Neural cell (in vitro differentiated cells): ENCODE results near the gene FOXO3. TPM values are rescaled to one million over a fixed set of nuclear protein-coding genes. Genes with fewer than 3 reads are reported as not detected.

Experiments used
- H2AFZ ChIP-seq: fragments of 200-600, 300-800 bp; sonication (generic), shearing (Covaris generic); 2 replicates; pipeline ENCODE4 v1.6.0; 2014; ENCODE audit warnings: low read depth, mild to moderate bottlenecking, antibody characterized with exemption, low read length, moderate library complexity
- H3F3A ChIP-seq: fragments of 200-600 bp; shearing (Covaris generic); 2 replicates; pipeline ENCODE4 v1.6.1; 2016; ENCODE audit warnings: mild to moderate bottlenecking, moderate library complexity, mixed read lengths, antibody characterized with exemption, low read length; ENCODE audit not compliant: insufficient read depth, poor library complexity, severe bottlenecking
- H3K27ac ChIP-seq: fragments of 200-600, 300-800 bp; sonication (generic), shearing (Covaris generic); 2 replicates; pipeline ENCODE4 v1.5.1; 2014; ENCODE audit warnings: mild to moderate bottlenecking, low read length, moderate library complexity
- H3K27me3 ChIP-seq: fragments of 300-800, 200-600 bp; sonication (generic), shearing (Covaris generic); 2 replicates; pipeline ENCODE4 v1.6.0; 2014; ENCODE audit warnings: mild to moderate bottlenecking, low read depth, low read length, moderate library complexity; ENCODE audit not compliant: insufficient read depth
- H3K36me3 ChIP-seq: fragments of 300-800, 200-600 bp; sonication (generic), shearing (Covaris generic); 2 replicates; pipeline ENCODE4 v1.5.1; 2014; ENCODE audit warnings: mild to moderate bottlenecking, antibody characterized with exemption, low read length, moderate library complexity; ENCODE audit not compliant: insufficient read depth
- H3K4me2 ChIP-seq: fragments of 300-800, 200-600 bp; sonication (generic), shearing (Covaris generic); 2 replicates; pipeline ENCODE4 v1.6.0; 2014; ENCODE audit warnings: mild to moderate bottlenecking, low read length
- H3K4me3 ChIP-seq: fragments of 300-800, 200-600 bp; sonication (generic), shearing (Covaris generic); 2 replicates; pipeline ENCODE4 v1.5.1; 2014; ENCODE audit warnings: mild to moderate bottlenecking, low read length, moderate library complexity
- H3K79me2 ChIP-seq: fragments of 200-600 bp; shearing (Covaris generic); replicated peaks from 2 replicates; pipeline ENCODE4 v1.6.0; 2014; ENCODE audit warnings: mild to moderate bottlenecking, low read length, moderate library complexity; ENCODE audit not compliant: insufficient read depth
- H3K9ac ChIP-seq: fragments of 300-800, 200-600 bp; sonication (generic), shearing (Covaris generic); 2 replicates; pipeline ENCODE4 v1.6.1; 2016; ENCODE audit warnings: mild to moderate bottlenecking, low read length, mixed read lengths
- H3K9me2 ChIP-seq: fragments of 200-600 bp; shearing (Covaris generic); 2 replicates; pipeline ENCODE4 v1.6.1; 2016; ENCODE audit warnings: mild to moderate bottlenecking, low read length, mixed read lengths; ENCODE audit not compliant: insufficient read depth
- H3K9me3 ChIP-seq: fragments of 200-600, 300-800 bp; sonication (generic), shearing (Covaris generic); 2 replicates; pipeline ENCODE4 v1.6.1; 2016; ENCODE audit warnings: mild to moderate bottlenecking, mixed run types, low read length, moderate library complexity, mixed read lengths
- H4K20me1 ChIP-seq: fragments of 200-600 bp; shearing (Covaris generic); 2 replicates; pipeline ENCODE4 v1.6.1; 2016; ENCODE audit warnings: mild to moderate bottlenecking, mixed run types; ENCODE audit not compliant: insufficient read depth
- CTCF ChIP-seq: fragments of 450-650 bp; IDR thresholded peaks from 2 replicates; pipeline ENCODE4 v1.5.1; 2014; ENCODE audit warnings: antibody characterized with exemption, mild to moderate bottlenecking, moderate library complexity; ENCODE audit not compliant: poor library complexity, severe bottlenecking
- EP300 ChIP-seq: fragments of 450-650 bp; conservative IDR thresholded peaks from 2 replicates; pipeline ENCODE4 v1.6.1; 2014; ENCODE audit warnings: antibody characterized with exemption, mild to moderate bottlenecking, moderate library complexity; ENCODE audit not compliant: poor library complexity, severe bottlenecking
- EZH2 ChIP-seq: fragments of 200-600, 300-800 bp; shearing (Covaris generic), sonication (generic); IDR thresholded peaks from 2 replicates; pipeline ENCODE4 v1.6.1; 2014; ENCODE audit warnings: antibody characterized with exemption, low read length, borderline replicate concordance, mild to moderate bottlenecking; ENCODE audit not compliant: insufficient read depth, poor library complexity, severe bottlenecking
- MXI1 ChIP-seq: fragments of 450-650 bp; conservative IDR thresholded peaks from 2 replicates; pipeline ENCODE4 v1.6.1; 2014; ENCODE audit warnings: antibody characterized with exemption, mild to moderate bottlenecking; ENCODE audit not compliant: poor library complexity, severe bottlenecking
- POLR2AphosphoS5 ChIP-seq: IDR thresholded peaks from 2 replicates; pipeline ENCODE4 v1.6.1; 2012
- RAD21 ChIP-seq: fragments of 450-650 bp; conservative IDR thresholded peaks from 2 replicates; pipeline ENCODE4 v1.6.1; 2014; ENCODE audit warnings: antibody characterized with exemption, mild to moderate bottlenecking, moderate library complexity
- SMC3 ChIP-seq: fragments of 450-650 bp; conservative IDR thresholded peaks from 2 replicates; pipeline ENCODE4 v1.6.1; 2014; ENCODE audit warnings: antibody characterized with exemption, mild to moderate bottlenecking, moderate library complexity; ENCODE audit not compliant: poor library complexity
- TAF1 ChIP-seq: IDR thresholded peaks from 2 replicates; pipeline ENCODE4 v1.6.1; 2012; ENCODE audit warnings: low read depth
- polyA plus RNA-seq: library from polyadenylated mRNA; depleted of rRNA; stranded (reverse); fragments of >200 nt; gene quantifications from 2 replicates; pipeline ENCODE4 v1.2.3, GENCODE V29; 2014
- TF ChIP-seq, protein P1 (sequence below): IDR thresholded peaks from 2 replicates; pipeline ENCODE4 v1.6.1; 2012; ENCODE audit warnings: borderline replicate concordance

Gene FOXO3
- polyA plus RNA-seq, 1 donor from 2014 or later = 21.3 TPM

DNA sequence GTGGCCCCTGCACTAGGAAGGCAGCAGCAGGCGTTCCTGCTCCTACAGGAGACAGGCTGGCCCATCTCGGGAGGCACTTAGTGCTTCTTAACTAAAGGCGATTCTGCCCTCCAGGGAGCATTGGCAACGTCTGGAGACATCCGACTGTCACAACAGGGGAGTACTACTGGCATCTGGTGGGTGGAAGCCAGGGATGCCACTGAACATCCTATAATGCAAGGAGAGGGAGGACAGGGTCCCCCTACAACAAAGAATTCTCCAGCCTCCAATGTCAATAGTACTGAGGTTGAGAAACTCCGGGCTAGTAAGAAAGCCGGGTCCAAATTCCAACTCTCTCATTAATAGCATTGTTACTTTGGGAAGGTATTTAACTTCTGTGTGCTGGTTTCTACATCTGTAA, 168.1 kb downstream of the FOXO3 start:
- TF ChIP-seq TAF1 (no peak), MXI1 (no peak), EP300 (no peak), POLR2AphosphoS5 (no peak), CTCF (no peak), RAD21 (no peak), SMC3 (no peak), EZH2 (no peak)
- TF ChIP-seq, protein P1, sequence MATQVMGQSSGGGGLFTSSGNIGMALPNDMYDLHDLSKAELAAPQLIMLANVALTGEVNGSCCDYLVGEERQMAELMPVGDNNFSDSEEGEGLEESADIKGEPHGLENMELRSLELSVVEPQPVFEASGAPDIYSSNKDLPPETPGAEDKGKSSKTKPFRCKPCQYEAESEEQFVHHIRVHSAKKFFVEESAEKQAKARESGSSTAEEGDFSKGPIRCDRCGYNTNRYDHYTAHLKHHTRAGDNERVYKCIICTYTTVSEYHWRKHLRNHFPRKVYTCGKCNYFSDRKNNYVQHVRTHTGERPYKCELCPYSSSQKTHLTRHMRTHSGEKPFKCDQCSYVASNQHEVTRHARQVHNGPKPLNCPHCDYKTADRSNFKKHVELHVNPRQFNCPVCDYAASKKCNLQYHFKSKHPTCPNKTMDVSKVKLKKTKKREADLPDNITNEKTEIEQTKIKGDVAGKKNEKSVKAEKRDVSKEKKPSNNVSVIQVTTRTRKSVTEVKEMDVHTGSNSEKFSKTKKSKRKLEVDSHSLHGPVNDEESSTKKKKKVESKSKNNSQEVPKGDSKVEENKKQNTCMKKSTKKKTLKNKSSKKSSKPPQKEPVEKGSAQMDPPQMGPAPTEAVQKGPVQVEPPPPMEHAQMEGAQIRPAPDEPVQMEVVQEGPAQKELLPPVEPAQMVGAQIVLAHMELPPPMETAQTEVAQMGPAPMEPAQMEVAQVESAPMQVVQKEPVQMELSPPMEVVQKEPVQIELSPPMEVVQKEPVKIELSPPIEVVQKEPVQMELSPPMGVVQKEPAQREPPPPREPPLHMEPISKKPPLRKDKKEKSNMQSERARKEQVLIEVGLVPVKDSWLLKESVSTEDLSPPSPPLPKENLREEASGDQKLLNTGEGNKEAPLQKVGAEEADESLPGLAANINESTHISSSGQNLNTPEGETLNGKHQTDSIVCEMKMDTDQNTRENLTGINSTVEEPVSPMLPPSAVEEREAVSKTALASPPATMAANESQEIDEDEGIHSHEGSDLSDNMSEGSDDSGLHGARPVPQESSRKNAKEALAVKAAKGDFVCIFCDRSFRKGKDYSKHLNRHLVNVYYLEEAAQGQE = no peak
- no peaks in the 10 kb centered on the region for H3F3A ChIP-seq
- H3K9ac ChIP-seq = no peak overlapping the region

DNA sequence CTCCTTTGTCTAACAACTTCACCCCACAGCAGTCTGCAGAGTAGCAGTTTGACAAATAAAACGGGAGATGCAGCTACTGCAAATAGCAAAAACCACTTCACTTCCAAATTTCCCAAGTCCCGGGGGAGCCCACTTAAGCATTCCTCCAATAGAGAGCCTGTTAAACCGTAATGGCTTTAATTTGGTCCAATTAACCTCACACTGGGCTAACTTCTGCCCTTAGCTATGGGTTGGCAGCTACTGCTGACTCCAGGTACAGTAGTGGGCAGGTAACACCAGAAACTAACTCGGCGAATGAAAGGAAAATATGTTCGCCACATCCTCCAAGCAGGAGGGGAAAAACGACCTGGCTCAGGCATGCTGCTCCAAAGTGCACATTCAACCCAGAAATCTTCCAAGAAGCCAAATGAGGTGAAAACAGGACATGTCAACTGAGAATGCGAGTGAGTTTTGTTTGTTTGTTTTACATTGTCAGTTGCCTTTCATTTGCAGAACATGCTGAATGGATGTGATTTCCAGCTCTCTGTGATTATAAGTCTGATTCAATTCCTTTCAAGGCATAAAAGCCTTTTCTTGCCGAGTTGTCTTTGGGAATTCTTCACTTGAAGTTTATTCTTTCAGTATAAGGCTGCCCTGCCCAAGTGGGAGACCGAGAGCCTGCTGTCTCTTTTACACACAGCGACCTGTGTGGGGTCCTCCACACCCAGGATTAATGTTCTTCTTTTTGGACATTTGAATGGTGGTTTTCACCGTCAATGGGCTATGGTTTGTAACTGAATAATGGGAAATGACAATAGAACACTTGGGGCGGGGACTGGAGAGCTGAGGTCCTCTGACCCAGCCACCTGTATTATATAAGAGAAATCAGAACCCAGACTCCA, 170.2 kb downstream of the FOXO3 start:
- Histone ChIP-seq H3K79me2 (no peaks in the 10 kb centered on the region), H3K4me2 (no peak overlapping the region), H4K20me1 (no peaks in the 10 kb centered on the region), H2AFZ (no peak overlapping the region), H3K4me3 (no peak overlapping the region), H3K27me3 (no peaks in the 10 kb centered on the region), H3K27ac (no peak overlapping the region), H3F3A (no peaks in the 10 kb centered on the region), H3K9me3 (peaks cover 2% of the 10 kb centered on the region), H3K36me3 (no peaks in the 10 kb centered on the region), H3K9ac (no peak overlapping the region), H3K9me2 (no peaks in the 10 kb centered on the region)
- TF ChIP-seq MXI1 (no peak), CTCF (no peak), TAF1 (no peak), SMC3 (no peak), RAD21 (no peak), EP300 (no peak), POLR2AphosphoS5 (no peak), EZH2 (no peak)
- TF ChIP-seq, protein P1 = no peak

More for the DNA sequence above, 168.1 kb downstream of the FOXO3 start:
- H4K20me1 ChIP-seq = no peaks in the 10 kb centered on the region
- no peaks in the 10 kb centered on the region for H3K36me3 ChIP-seq
- no peak overlapping the region for H3K4me3 ChIP-seq
- H3K27me3 ChIP-seq = no peaks in the 10 kb centered on the region
- H3K9me3 ChIP-seq = peaks cover 4% of the 10 kb centered on the region
- no peaks in the 10 kb centered on the region for H3K9me2 ChIP-seq
- no peak overlapping the region for H2AFZ ChIP-seq
- no peaks in the 10 kb centered on the region for H3K79me2 ChIP-seq
- no peak overlapping the region for H3K27ac ChIP-seq
- no peak overlapping the region for H3K4me2 ChIP-seq
